K562 (cell line): ENCODE data around the gene CRIP1. TPM values are rescaled to one million over a fixed set of nuclear protein-coding genes. Genes with fewer than 3 reads are reported as not detected.

Experiments
- ATAC-seq: fragments of 200-7000 bp; cut with Tn5 transposase; 3 replicates; pipeline ENCODE4 v1.9.1; 2020; ENCODE audit warnings: moderate library complexity
- BruUV-seq: library from RNA; stranded (reverse); fragments of 400-500 nt; replicated peaks from 2 replicates; lab custom pipeline; 2021; lab: Mats Ljungman, UMichigan
- CTCF ChIA-PET: fragments of 300-600 bp; formaldehyde crosslinking; extraction: SDS; loops from one replicate; lab custom pipeline; 2021; ENCODE audit warnings: low intra/inter-chr PET ratio; lab: Yijun Ruan, JAX
- POLR2A ChIA-PET: fragments of 300-600, 350-650 bp; sonication (Branson Sonifier 250); formaldehyde crosslinking; extraction: SDS; loops from one replicate; lab custom pipeline; 2021; ENCODE audit warnings: antibody characterized with exemption, inconsistent platforms; lab: Yijun Ruan, JAX
- DNase-seq, 4 experiments: peaks; one replicate each; pipeline versions ENCODE4 v3.0.0 to v3.0.0-alpha.2; 2011 to 2018; ENCODE audit warnings: low spot score in 3 of 4, mixed read lengths in 3 of 4; ENCODE audit errors: extremely low read depth in 1 of 4
- FAIRE-seq: peaks from 2 replicates; lab custom pipeline; 2011; peaks lifted over from hg19 to GRCh38; lab: Jason Lieb, UNC
- H2AFZ ChIP-seq: 2 replicates; pipeline ENCODE4 v1.6.0; 2011; ENCODE audit warnings: low read depth, low read length, control low read depth, inconsistent platforms
- H3K27ac ChIP-seq: fragments of 200-600 bp; 3 replicates; pipeline ENCODE4 v1.8.0; 2011; ENCODE audit warnings: low read depth, mild to moderate bottlenecking, control low read depth, inconsistent platforms, low read length, moderate library complexity, mixed read lengths; ENCODE audit errors: extremely low read depth
- H3K27me3 ChIP-seq, 2 experiments: fragments of 300-600 bp in 1 of 2; 2 replicates in 1 of 2; 3 replicates in 1 of 2; pipeline versions ENCODE4 v1.6.0 to v1.8.0; 2011; ENCODE audit warnings: inconsistent platforms in 2 of 2, low read length in 2 of 2, mild to moderate bottlenecking in 1 of 2, mixed read lengths in 1 of 2, moderate library complexity in 1 of 2; ENCODE audit not compliant: control insufficient read depth in 2 of 2, insufficient read depth in 2 of 2
- H3K36me3 ChIP-seq: fragments of 300-600 bp; 3 replicates; pipeline ENCODE4 v1.8.0; 2011; ENCODE audit warnings: mild to moderate bottlenecking, low read length, inconsistent platforms; ENCODE audit not compliant: control insufficient read depth, insufficient read depth
- H3K4me1 ChIP-seq, 2 experiments: fragments of 200-600 bp in 1 of 2; replicated peaks in 1 of 2; 2 replicates in 1 of 2; 3 replicates in 1 of 2; pipeline versions ENCODE4 v1.5.1 to v1.8.0; 2011; ENCODE audit warnings: inconsistent platforms in 2 of 2, low read length in 2 of 2, mild to moderate bottlenecking in 1 of 2, mixed read lengths in 1 of 2, moderate library complexity in 1 of 2; ENCODE audit not compliant: control insufficient read depth in 2 of 2, insufficient read depth in 2 of 2
- H3K4me2 ChIP-seq: 2 replicates; pipeline ENCODE4 v1.6.1; 2011; ENCODE audit warnings: low read length, control low read depth, inconsistent platforms, mixed read lengths; ENCODE audit not compliant: insufficient read depth
- H3K4me3 ChIP-seq: fragments of 200-600 bp; sonication (generic), shearing (Covaris generic); 2 replicates; pipeline ENCODE4 v1.5.1; 2016; ENCODE audit warnings: control low read depth, inconsistent platforms
- H3K79me2 ChIP-seq: fragments of 200-600 bp; 3 replicates; pipeline ENCODE4 v1.8.0; 2011; ENCODE audit warnings: low read length, inconsistent platforms; ENCODE audit not compliant: control insufficient read depth, insufficient read depth
- H3K9ac ChIP-seq, 2 experiments: 2 replicates each; pipeline versions ENCODE4 v1.6.0 to v1.6.1; 2011; ENCODE audit warnings: low read depth in 2 of 2, low read length in 2 of 2, control low read depth in 1 of 2, inconsistent platforms in 1 of 2, mild to moderate bottlenecking in 1 of 2, mixed read lengths in 1 of 2; ENCODE audit not compliant: insufficient read depth in 1 of 2
- H3K9me1 ChIP-seq: one replicate; pipeline ENCODE4 v1.6.0; 2011; ENCODE audit warnings: inconsistent platforms, mild to moderate bottlenecking, low read length, moderate library complexity; ENCODE audit not compliant: control insufficient read depth, insufficient read depth
- H3K9me3 ChIP-seq: replicated peaks from 2 replicates; pipeline ENCODE4 v1.5.1; 2011; ENCODE audit warnings: low read depth, low read length, inconsistent platforms; ENCODE audit not compliant: control insufficient read depth, insufficient read depth
- H4K20me1 ChIP-seq: replicated peaks from 2 replicates; pipeline ENCODE4 v1.6.1; 2011; ENCODE audit warnings: low read length, inconsistent platforms, mixed read lengths; ENCODE audit not compliant: control insufficient read depth, insufficient read depth
- BHLHE40 ChIP-seq: IDR thresholded peaks from 2 replicates; pipeline ENCODE4 v1.6.1; 2011; ENCODE audit warnings: low read length, improper control_type of control experiment
- CCNT2 ChIP-seq: IDR thresholded peaks from 2 replicates; pipeline ENCODE4 v1.6.1; 2011; ENCODE audit warnings: borderline replicate concordance, low read depth, mild to moderate bottlenecking, moderate library complexity, mixed read lengths, low read length; ENCODE audit not compliant: insufficient read length; ENCODE audit errors: extremely low read depth
- CTBP1 ChIP-seq: fragments of 450-650 bp; IDR thresholded peaks from 2 replicates; pipeline ENCODE4 v1.6.1; 2016; ENCODE audit warnings: borderline replicate concordance
- CXXC5 ChIP-seq: fragments of 250-450 bp; sonication (Bioruptor Pico); IDR thresholded peaks from 2 replicates; pipeline ENCODE4 v1.8.0; 2022; ENCODE audit warnings: inconsistent platforms, mild to moderate bottlenecking, moderate library complexity
- FOXJ2 ChIP-seq: fragments of 200-800 bp; sonication (Bioruptor generic); IDR thresholded peaks from 2 replicates; pipeline ENCODE4 v1.6.1; 2016; ENCODE audit warnings: missing genetic modification characterization, missing compliant biosample characterization
- FOXJ3 ChIP-seq: sonication (generic); formaldehyde crosslinking; IDR thresholded peaks from 2 replicates; pipeline ENCODE4 v1.4.0; 2020; ENCODE audit warnings: mild to moderate bottlenecking, missing genetic modification reagents
- MXI1 ChIP-seq: IDR thresholded peaks from 2 replicates; pipeline ENCODE4 v1.6.1; 2011; ENCODE audit warnings: low read depth, mild to moderate bottlenecking, improper control_type of control experiment, low read length
- NCOR1 ChIP-seq: fragments of 450-650 bp; IDR thresholded peaks from 2 replicates; pipeline ENCODE4 v1.6.1; 2016; ENCODE audit warnings: mild to moderate bottlenecking, moderate library complexity
- NFIC ChIP-seq: fragments of 450-650 bp; IDR thresholded peaks from 2 replicates; pipeline ENCODE4 v1.6.1; 2017; ENCODE audit warnings: mild to moderate bottlenecking, inconsistent platforms
- NKRF ChIP-seq: fragments of 450-650 bp; IDR thresholded peaks from 2 replicates; pipeline ENCODE4 v1.6.1; 2016; ENCODE audit warnings: borderline replicate concordance
- RBM22 ChIP-seq: fragments of 200-400 bp; formaldehyde crosslinking; IDR thresholded peaks from 2 replicates; pipeline ENCODE4 v1.6.1; 2018; ENCODE audit warnings: low read length, low read depth; ENCODE audit not compliant: poor library complexity, severe bottlenecking
- SMAD1 ChIP-seq: fragments of 150-350 bp; IDR thresholded peaks from 2 replicates; pipeline ENCODE4 v1.6.1; 2014; ENCODE audit warnings: low read length, low read depth; ENCODE audit not compliant: partially characterized antibody
- TFE3 ChIP-seq: fragments of 450-650 bp; formaldehyde crosslinking; IDR thresholded peaks from 2 replicates; pipeline ENCODE4 v1.4.0; 2020; ENCODE audit warnings: mild to moderate bottlenecking, mixed read lengths
- ZNF639 ChIP-seq, 2 experiments: fragments of 200-800 bp in 1 of 2; sonication (Bioruptor generic) in 1 of 2; sonication (generic) in 1 of 2; formaldehyde crosslinking in 1 of 2; IDR thresholded peaks in 1 of 2; conservative IDR thresholded peaks in 1 of 2; 2 replicates each; pipeline versions ENCODE4 v1.5.0 to v1.6.1; 2016 to 2020; ENCODE audit warnings: missing compliant biosample characterization in 1 of 2, missing genetic modification characterization in 1 of 2, missing genetic modification reagents in 1 of 2
- WGBS: fragments of 100-300 bp; shearing (Covaris generic); methylation state at CpG from one replicate; pipeline ENCODE4 v1.1.6; 2016; ENCODE audit warnings: low coverage, mixed read lengths; ENCODE audit not compliant: insufficient coverage; ENCODE audit errors: missing lambda C conversion rate; 5-methylcytosine and 5-hydroxymethylcytosine counted together
- in situ Hi-C: fragments of 300-500 bp; cut with MboI; formaldehyde crosslinking; loops from 4 replicates; pipeline ENCODE4 v1.15.0; 2018; ENCODE audit warnings: inconsistent platforms, mixed read lengths
- intact Hi-C: fragments of 100-400 bp; cut with micrococcal nuclease; formaldehyde crosslinking; loops from 2 replicates; pipeline ENCODE4 v1.14.2; 2022
- polyA plus RNA-seq, 8 experiments: library from polyadenylated mRNA; depleted of rRNA in 4 of 8; stranded (reverse) in 5 of 8; unstranded in 3 of 8; fragments of >200 nt; fragmentation: Nextera tagmentation in 2 of 8; fragmentation: Illumina TruSeq in 1 of 8; extraction: Ambion mirVana in 2 of 8; extraction: Trizol in 1 of 8; gene quantifications; 2 replicates each; pipeline versions ENCODE4 v1.2.1 to v1.2.3, GENCODE V29; 2011 to 2014; ENCODE audit warnings: inconsistent platforms in 1 of 8, missing spikeins in 1 of 8
- total RNA-seq, 7 experiments: library from RNA; depleted of rRNA in 6 of 7; stranded (reverse); fragments of >200 nt in 6 of 7; fragmentation: Illumina TruSeq in 2 of 7; extraction: Trizol in 2 of 7; gene quantifications; 2 replicates each; pipeline versions ENCODE4 v1.2.1 to v1.2.3, GENCODE V29; 2011 to 2021; ENCODE audit warnings: low replicate concordance in 1 of 7

Gene CRIP1
- total and polyA plus RNA-seq, 9 of the 15 experiments (the other 6 are each of a cell fraction or from before 2014, with no cell fraction given): 0.11 to 0.58 (median 0.14) TPM; not detected in 6

GRCh38 chr14:105481886-105482457, 4.7 kb upstream of the CRIP1 start:
- H3K9me3 ChIP-seq: no peaks in the 10 kb centered on the region
- CTCF ChIA-PET: interaction anchor here (1.1 kb wide), 1 partner anchor 9 kb away, joined by 3 read pairs; the partner anchor contains the start of gene TEDC1
- POLR2A ChIA-PET: interaction anchor here (0.7 to 2.4 kb wide), 3 partner anchors 8 to 44 kb away, joined by 3 to 12 read pairs (median 3); no protein-coding TSS in a partner anchor
- intact Hi-C loops: loop anchor here (2.0 kb wide), 1 partner anchor 111 kb away; no protein-coding TSS in a partner anchor
- H3K4me2 ChIP-seq: peak overlapping the region; percentile 18; the same call in 1 of the 2 replicates
- H3K4me3 ChIP-seq: no peak overlapping the region
- BruUV-seq: no TSS peak
- no peaks in the 10 kb centered on the region for H3K79me2 ChIP-seq
- ATAC-seq (peak; percentile 62), DNase-seq (peak; percentile 62 to 90 (median 74)), FAIRE-seq (peak; percentile 85)
- H3K4me1 ChIP-seq: peaks cover 12 to 90% of the 10 kb centered on the region in 2 experiments
- no peaks in the 10 kb centered on the region for H3K36me3 ChIP-seq
- no peaks in the 10 kb centered on the region; a peak in 1 of 5 replicates for H3K27me3 ChIP-seq
- peak overlapping the region; percentile 44 to 86; a peak in 3 of 4 replicates for H3K9ac ChIP-seq
- in situ Hi-C loops: no loop called here
- H4K20me1 ChIP-seq: no peaks in the 10 kb centered on the region; the same call in 1 of the 2 replicates
- peak overlapping the region; percentile 89; the same call in 2 of the 3 replicates for H3K27ac ChIP-seq
- H3K9me1 ChIP-seq: no peaks in the 10 kb centered on the region
- 1% methylated on average over 12 of the region's 18 CpGs for whole genome bisulfite sequencing
- H2AFZ ChIP-seq: peak overlapping the region; percentile 82
- TF ChIP-seq MXI1 (peak; percentile 94), CXXC5 (CRISPR knock-in tag) (no peak), CTBP1 (peak; percentile 33; the same call in 1 of the 2 replicates), FOXJ3 (peak; percentile 99), NFIC (peak; percentile 96), SMAD1 (peak; percentile 59), CCNT2 (peak; percentile 18), RBM22 (peak; percentile 69), ZNF639 (CRISPR knock-in tag; conservative IDR thresholded peaks at IDR 0.05 in 1 of 2, IDR thresholded peaks at IDR 0.05 in 1 of 2) (peak in 1 of 2 experiments; percentile 34; a peak in 1 of 4 replicates), BHLHE40 (0 out of 2 replicates have a peak, but pooled peaks have one; percentile 5), NCOR1 (no peak), FOXJ2 (tag) (peak; percentile 100), NKRF (no peak), TFE3 (CRISPR knock-in tag) (no peak)
